Gastrocnemius medialis (tissue), 4 donors: ENCODE data around the gene BPGM.

ENCODE experiments used
- CTCF ChIP-seq, 5 experiments: fragments of 450-650 bp in 3 of 5; fragments of 200-600 bp in 2 of 5; sonication (generic) in 2 of 5; IDR thresholded peaks in 4 of 5; conservative IDR thresholded peaks in 1 of 5; 1 replicate in 4 of 5; 2 replicates in 1 of 5; pipeline ENCODE4 v1.5.1; 2016 to 2019; ENCODE audit warnings: antibody characterized with exemption in 5 of 5, mild to moderate bottlenecking in 3 of 5, moderate library complexity in 3 of 5
- POLR2A ChIP-seq, 2 donors: fragments of 450-650 bp; IDR thresholded peaks; one replicate each; pipeline ENCODE4 v1.6.1; 2017; ENCODE audit warnings: antibody characterized with exemption in 2 of 2, mild to moderate bottlenecking in 2 of 2, moderate library complexity in 2 of 2

GRCh38 chr7:134616611-134617010 is 30.0 kb upstream of the BPGM start:
- TF ChIP-seq CTCF (IDR thresholded peaks at IDR 0.05 in 4 of 5, conservative IDR thresholded peaks at IDR 0.05 in 1 of 5): no peak
- no peak for TF ChIP-seq POLR2A (IDR thresholded peaks at IDR 0.05)
